ENCODE measurements around the gene NUB1. TPM values are rescaled to one million over a fixed set of nuclear protein-coding genes. Genes with fewer than 3 reads are reported as not detected.

Gene NUB1
- total RNA-seq, 1 donor from 2014 or later: 53.5 TPM

DNA sequence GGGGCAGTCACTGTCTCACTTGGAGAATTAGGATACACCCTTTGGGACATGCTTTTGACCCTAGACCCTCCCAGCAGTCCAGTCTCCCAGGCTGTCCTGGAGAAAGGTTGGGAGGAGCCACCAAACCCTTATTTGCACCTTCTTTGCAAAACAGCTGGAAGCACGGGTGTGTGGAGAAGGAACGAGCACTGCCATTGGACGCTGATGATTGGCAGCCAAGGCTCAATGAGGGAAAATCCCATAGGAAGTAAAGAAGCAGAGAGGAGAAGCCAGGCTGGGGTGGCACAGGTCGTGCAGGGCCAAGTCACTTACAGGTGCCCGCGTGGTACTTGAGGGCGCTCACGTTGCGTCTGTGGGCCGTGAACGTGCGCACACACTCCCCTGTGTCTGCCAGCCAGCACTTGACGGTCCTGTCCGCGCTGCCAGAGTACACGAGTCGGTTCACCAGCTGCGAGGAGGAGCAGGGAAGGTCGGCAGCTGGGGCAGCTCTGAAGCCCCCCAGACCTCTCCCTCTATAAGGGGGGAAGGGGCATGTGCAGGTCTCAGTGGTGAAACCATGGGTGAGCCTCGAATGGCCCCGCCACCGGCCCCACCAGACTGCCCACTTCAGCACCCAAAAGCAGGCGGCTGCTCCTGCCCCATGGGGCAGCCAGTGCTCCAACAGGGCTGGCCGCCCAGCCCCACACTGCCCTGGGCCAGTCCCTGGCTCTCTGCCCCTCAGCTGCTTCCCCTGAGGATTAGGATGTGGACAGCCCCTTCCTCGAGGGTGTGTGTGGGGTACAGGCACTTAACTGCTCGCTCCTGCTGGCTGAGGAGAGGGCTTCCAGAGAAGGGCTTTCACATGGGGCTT lies 43.4 kb downstream of the NUB1 start:
- H3K27ac Mint-ChIP-seq: no peak overlapping the region
- H3K9me3 Mint-ChIP-seq (ENCODE audit: low read depth): no peaks in the 10 kb centered on the region
- H3K27me3 Mint-ChIP-seq: peaks cover 26% of the 10 kb centered on the region
- H3K4me1 Mint-ChIP-seq (ENCODE audit: low read depth): peaks cover 4% of the 10 kb centered on the region
- DNase-seq (ENCODE audit: low spot score, unreplicated experiment): no peak
- peaks cover 22% of the 10 kb centered on the region for H3K36me3 Mint-ChIP-seq (ENCODE audit: insufficient read depth)
- TF ChIP-seq, protein P1, sequence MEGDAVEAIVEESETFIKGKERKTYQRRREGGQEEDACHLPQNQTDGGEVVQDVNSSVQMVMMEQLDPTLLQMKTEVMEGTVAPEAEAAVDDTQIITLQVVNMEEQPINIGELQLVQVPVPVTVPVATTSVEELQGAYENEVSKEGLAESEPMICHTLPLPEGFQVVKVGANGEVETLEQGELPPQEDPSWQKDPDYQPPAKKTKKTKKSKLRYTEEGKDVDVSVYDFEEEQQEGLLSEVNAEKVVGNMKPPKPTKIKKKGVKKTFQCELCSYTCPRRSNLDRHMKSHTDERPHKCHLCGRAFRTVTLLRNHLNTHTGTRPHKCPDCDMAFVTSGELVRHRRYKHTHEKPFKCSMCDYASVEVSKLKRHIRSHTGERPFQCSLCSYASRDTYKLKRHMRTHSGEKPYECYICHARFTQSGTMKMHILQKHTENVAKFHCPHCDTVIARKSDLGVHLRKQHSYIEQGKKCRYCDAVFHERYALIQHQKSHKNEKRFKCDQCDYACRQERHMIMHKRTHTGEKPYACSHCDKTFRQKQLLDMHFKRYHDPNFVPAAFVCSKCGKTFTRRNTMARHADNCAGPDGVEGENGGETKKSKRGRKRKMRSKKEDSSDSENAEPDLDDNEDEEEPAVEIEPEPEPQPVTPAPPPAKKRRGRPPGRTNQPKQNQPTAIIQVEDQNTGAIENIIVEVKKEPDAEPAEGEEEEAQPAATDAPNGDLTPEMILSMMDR (IDR thresholded peaks at IDR 0.05; ENCODE audit: unreplicated experiment): no peak
- H3K4me3 Mint-ChIP-seq (ENCODE audit: low read depth): no peak overlapping the region

DNA sequence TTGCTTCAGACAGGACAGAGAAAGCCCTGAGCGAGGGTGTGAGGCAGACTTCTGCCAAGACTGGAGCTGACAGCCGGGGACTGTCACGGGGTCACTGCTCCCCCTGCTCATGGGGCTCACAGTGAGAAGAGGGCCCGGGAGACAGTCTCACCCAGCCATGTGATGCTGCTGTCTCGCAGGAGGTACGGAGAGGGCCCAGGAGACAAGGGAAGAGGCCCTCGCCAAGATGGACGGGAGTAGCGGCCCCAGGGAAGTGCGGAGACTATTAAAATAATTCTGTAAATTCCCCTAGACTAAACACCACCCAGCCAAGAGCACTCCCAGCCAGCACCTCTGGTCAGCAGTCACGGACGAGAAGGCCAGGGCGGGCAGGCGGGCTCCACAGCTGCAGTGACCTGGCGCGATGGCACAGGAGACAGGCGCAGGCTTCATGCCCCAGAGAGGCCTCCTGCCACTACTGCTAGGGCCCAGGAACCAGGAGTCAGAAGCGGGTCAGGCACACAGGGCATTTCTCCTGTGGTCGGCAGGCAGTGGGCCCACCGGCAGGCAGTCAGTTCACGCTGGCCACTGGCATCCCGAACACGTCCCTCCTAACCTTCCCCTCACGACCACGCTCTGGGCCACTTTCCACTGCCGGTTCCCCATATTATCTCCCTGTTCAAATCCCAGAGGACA lies 44.2 kb downstream of the NUB1 start:
- Mint-ChIP-seq H3K27me3 (peaks cover 26% of the 10 kb centered on the region), H3K4me3 (ENCODE audit: low read depth) (no peak overlapping the region), H3K27ac (no peak overlapping the region), H3K9me3 (ENCODE audit: low read depth) (no peaks in the 10 kb centered on the region), H3K4me1 (ENCODE audit: low read depth) (peaks cover 4% of the 10 kb centered on the region), H3K36me3 (ENCODE audit: insufficient read depth) (peaks cover 25% of the 10 kb centered on the region)
- DNase-seq (ENCODE audit: low spot score, unreplicated experiment): no peak
- TF ChIP-seq, protein P1 (IDR thresholded peaks at IDR 0.05; ENCODE audit: unreplicated experiment): no peak

DNA sequence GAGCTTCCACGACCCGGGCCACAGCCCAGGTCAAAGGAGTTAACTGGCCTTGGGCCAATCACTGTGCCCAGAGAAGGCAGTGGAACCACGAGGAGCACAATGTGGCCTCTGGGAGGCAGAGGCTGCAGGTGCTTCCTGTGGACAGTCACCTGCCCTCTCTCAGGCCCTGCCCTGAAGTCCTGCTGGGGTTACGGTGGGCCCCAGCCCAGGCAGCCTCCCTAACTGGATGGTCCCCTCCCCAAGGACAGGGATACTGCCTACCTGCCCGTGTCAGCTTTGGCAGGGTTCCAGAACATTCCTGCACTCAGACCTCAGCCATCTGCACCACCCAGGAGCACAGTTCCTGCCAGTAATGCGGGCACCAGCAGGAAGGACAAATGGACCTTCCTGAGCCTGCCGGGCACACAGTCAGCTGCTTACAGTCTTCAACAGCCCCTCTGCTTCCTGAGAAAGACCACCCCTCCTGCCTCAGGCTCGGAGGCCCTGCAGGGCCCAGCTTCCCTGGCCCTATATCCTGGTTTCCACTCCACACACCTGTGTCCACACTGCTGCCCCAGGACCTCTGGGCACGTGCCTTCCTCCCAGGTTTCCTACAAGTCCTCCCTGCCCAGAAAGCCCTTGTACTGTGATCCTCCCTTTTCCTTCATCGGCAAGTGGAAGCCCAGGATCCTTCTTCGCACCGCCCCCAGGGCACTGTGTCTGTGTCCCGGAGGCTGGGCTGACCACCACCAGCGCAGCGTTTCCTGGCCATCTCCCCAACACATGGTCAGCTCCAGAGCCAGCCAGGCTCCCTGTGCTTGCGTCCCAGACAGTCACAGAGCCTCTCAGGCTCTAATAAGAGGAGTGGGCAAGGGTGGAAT lies 44.9 kb downstream of the NUB1 start:
- peaks cover 4% of the 10 kb centered on the region for H3K4me1 Mint-ChIP-seq (ENCODE audit: low read depth)
- no peak overlapping the region for H3K4me3 Mint-ChIP-seq (ENCODE audit: low read depth)
- TF ChIP-seq, protein P1 (IDR thresholded peaks at IDR 0.05; ENCODE audit: unreplicated experiment): no peak
- peaks cover 23% of the 10 kb centered on the region for H3K27me3 Mint-ChIP-seq
- peaks cover 25% of the 10 kb centered on the region for H3K36me3 Mint-ChIP-seq (ENCODE audit: insufficient read depth)
- H3K9me3 Mint-ChIP-seq (ENCODE audit: low read depth): no peaks in the 10 kb centered on the region
- DNase-seq (ENCODE audit: low spot score, unreplicated experiment): no peak
- peak overlapping the region; percentile 62 for H3K27ac Mint-ChIP-seq

DNA sequence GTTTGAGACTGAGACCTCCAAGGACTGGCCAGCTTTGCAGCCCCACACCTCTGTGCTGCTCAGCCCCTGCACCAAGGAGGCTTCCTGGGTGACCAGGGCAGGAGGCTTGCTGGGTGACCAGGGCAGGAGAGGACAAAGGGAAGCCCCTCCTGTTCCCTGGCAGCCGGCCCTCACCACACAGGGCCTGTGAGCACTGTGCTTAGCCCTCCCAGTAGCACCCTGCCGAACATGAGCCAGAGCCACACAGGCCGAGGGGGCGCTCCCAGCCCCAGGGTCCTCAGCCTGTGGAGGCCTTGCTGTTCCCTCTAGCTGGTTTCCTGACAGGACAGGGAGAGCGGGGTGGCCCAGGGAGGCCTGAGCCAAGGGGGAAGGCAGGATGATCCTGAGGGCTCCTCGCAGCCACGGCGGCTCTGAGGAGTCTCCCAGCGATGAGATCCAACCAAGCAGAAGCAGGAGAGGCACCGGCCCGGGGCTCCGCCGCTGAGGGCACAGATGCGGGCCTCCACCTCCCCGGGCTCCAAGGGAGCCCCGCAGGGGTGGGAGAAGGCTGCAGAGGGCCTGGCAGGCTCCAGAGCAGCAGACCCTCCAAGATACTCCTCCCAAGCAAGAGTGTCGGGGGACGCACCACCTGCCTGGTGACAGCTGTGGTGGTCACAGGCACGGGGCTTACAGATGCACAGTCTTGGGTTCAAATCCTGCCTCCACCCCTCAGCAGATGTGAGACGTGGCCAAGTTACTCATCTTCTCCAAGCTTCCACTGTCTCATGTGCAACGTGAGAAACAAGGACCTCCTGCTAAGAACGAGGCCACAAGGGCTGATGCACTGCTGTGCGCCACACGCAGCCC lies 45.8 kb downstream of the NUB1 start:
- TF ChIP-seq, protein P1 (IDR thresholded peaks at IDR 0.05; ENCODE audit: unreplicated experiment): no peak
- Mint-ChIP-seq H3K27ac (no peak overlapping the region), H3K27me3 (peaks cover 19% of the 10 kb centered on the region), H3K36me3 (ENCODE audit: insufficient read depth) (peaks cover 23% of the 10 kb centered on the region), H3K4me3 (ENCODE audit: low read depth) (no peak overlapping the region), H3K4me1 (ENCODE audit: low read depth) (peaks cover under 1% of the 10 kb centered on the region), H3K9me3 (ENCODE audit: low read depth) (no peaks in the 10 kb centered on the region)
- no peak for DNase-seq (ENCODE audit: low spot score, unreplicated experiment)

Data from progenitor cell of endocrine pancreas (in vitro differentiated cells).